HG03280 (cell line): ENCODE results near the gene LRRN3.
"Not testable (repeated sequence)": the region's sequence is repeated elsewhere in the genome, so short reads cannot be mapped to it uniquely, and the experiment has no call there.

Experiments used
- ATAC-seq: cut with Tn5 transposase; IDR thresholded peaks from one replicate; pipeline ENCODE4 v1.9.1; 2021; ENCODE audit warnings: mild to moderate bottlenecking, moderate library complexity; ENCODE audit not compliant: unreplicated experiment

Gene LRRN3

DNA sequence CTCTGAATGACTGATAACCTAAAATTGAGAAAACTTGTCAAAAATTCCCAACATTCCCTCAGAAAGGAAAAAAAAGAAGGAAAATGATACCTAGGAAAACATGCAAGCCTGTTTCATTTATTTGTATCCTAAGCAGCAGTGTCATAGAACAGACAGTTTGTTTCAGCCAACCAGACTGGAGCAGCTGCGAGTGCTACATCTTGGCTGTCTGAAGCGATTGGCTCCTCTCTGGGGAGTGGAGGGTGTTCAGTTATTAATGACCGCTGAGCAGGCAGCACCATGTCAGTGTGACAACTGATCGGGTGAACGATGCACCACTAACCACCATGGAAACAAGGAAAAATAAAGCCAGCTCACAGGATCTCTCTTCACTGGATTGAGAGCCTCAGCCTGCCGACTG, at the start of gene LRRN3:
Gene LRRN3 (plus strand): TSS at position 282 of the 400 bp plus-strand sequence. CDS start 31,646 bp downstream, outside the sequence.
- no peak for ATAC-seq

DNA sequence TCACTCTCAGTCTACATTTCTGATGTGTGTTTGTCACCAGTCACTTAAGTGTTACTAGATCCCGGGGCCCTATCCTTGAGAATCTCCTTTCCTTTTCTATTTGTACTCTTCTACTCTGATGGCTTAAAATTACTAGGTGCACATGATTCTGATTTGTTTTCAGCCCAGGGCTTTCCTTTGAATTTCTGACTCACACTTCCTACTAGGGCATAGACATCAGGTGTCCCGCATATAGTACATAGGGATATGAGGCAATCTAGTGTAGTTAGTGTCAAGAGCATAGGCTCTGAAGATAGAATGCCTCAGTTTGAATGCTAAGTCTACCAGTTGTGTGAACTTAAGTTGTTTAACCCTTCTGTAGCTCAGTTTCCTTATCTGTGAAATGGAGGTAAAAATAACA, 49.4 kb upstream of the LRRN3 start:
- ATAC-seq = no peak

DNA sequence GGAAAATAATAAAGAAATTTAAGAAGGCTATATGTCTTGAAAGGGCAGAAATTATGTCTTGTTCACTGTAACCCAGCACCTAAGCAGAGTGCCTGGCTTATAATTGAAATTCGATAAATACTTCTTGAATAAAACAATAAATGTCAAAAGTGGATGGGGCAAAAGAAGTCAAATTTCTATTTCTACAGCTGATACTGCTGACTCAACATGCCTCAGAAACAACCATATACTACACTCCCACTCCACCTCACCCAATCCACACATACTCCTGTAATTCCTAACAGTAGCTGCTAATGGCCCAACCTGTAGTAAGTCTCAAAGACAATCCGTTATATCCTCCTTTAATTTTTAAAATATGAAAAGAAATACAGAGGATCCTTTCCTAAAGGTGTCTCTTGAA, 48.1 kb upstream of the LRRN3 start:
- no peak for ATAC-seq

DNA sequence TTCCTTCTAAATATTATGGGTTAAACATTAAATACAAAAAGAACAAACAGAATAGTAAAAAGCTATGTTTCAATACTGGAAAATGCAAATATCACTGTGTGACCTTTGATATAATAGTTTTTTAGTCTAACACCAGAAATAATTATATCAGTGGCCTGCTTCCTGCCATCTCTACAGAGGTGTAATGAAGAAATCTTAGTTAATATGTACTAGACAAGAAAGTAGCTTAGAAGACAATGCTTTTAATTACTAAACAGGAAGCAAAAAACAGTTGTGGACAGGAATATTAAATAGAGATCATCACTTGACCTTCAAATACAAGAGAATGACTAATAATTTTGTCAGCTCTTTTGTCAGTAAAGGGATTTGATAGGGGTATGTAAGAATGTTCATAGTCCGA, 47.4 kb upstream of the LRRN3 start:
- no peak for ATAC-seq

DNA sequence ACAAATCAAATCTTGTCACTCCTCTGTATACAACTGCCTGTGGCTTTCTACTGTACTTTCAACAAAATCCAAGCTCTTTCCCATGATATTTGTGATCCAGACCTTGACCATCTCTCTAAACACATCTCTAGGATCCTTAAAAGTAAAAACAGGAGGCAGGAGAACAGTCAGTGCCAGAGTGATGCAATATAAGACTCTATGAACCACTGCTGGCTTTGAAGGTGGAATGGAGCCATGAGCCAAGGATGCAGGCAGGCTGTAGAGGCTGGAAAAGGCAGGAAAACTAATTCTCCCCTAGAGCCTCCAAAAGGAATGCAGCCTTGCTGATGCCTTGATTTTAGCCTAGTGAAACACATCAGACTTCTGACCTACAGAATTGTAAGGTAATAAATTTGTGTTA, 45.5 kb upstream of the LRRN3 start:
- no peak for ATAC-seq

DNA sequence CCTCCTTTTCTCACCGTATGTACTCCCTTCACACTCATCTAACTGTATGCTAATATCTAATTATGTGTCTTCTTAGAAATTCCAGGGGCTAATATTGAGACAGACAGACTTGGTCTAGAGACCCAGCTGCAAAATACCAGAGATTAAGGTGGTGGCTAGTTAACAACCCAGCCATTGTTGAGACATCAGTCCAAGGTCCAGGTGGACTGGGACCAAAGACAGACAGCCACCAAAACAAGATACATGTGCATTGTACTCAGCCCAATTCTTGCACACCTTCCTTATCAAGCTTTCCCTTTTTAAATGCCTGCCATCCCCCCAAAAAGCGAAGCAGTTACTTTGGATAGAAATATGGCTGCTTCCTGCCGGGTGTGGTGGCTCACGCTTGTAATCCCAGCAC, 43.3 kb upstream of the LRRN3 start:
- ATAC-seq = no peak

DNA sequence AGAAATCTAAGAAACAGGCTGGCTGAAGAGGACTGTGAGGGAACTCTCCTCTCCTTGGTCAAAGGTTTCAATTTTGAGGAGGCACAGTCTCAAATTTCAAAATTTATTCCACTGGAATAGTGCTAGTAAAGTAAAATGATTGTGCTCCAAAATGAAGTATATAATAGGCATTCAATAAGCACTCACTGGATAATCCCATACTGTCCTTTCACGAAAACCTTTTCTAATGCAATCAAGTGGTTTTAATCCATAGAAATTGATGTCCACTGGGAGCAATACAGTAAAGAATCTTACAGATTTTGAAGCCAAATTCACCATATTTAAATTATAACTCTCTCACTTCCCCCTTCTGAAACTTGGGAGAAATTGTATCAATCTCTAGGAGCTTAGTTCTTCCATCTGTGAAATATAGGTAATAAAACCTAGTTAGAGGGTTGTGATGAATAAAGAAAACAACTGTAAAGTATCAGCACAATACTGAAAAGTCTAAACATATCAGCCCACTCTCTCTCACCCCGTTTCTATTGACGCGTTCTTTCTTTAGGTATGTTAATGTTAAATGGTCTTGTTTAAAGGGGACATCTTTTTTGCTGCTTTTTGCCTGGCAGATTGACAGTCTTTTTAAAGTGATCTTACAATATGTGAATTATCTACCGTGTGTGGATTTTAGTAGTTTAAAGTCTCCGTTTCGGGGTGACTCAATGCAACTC, 40.8 kb upstream of the LRRN3 start:
- no peak for ATAC-seq

DNA sequence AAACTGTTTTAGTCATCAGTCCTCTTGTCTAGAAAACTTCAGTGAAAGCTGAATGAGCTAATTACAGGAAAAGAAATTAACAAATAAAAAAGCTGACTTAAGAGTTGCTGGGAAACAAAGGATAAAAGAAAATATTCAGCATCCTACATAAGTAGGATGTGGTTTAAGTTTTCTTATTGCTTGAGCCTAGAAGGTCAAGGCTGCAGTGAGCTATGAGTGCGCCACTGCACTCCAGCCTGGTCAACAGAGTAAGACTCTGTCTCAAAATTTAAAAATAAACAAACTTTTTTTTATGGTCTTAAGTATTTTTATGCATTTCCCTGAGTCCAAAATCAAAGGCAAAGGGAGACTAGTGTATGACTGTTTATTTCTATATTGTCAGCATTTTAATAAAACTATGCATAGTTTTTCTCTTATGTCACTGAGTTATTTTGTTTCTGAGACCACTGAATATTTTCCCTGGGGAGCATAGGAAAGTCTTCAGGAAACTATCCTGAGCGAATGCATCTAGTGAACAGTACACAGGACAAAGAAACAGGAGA, 40.0 kb upstream of the LRRN3 start:
- no peak for ATAC-seq

DNA sequence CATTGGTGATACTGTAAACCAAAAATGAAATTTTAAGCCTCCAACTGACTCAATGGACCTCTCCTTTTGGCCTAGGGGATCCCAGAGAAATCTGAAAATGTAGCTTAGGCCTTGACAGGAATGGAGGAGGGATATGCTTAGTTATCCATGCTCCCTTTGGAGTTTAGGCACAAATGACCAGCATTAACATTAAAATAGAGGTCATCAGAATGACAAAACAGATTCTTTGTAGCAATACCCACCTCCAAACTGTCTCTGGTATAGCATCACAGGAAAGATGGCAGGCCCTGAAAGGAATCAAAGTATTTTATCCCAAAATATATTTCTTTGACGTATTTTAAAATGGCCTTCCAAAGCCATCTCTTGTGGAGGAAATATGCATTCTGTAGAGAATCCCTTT, 39.1 kb upstream of the LRRN3 start:
- ATAC-seq = no peak

DNA sequence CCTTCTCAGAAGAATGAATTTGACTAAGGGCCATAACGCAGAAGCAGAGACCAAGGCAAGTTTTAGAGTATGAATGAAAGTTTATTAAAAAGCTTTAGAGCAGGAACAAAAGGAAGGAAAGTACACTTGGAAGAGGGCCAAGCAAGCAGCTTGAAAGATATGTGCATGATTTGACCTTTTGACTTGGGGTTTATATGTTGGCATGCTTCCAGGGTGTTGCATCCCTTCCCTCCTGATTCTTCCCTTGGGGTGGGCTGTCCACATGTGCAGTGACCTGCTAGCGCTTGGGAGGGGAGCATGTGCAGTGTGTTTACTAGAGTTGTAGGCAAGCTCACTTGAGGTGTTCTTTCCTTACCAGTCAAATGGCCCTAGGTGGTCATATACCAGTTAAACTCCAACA, 37.9 kb upstream of the LRRN3 start:
- ATAC-seq = no peak

DNA sequence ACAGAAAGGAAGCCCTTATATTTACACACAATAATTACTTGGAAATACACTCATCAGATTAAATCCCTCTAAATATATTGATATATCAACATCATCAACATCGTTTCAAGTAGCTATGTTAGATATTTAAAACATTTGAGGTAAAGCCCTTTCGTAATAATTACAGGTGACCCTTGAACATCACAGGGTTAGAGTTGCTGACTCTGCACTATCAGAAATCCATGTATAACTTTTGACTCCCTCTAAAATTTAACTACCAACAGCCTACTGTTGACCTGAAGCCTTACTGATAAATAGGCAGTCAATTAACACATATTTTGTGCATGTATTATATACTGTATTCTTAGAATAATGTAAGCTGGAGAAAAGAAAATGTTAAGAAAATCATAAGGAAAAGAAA, 34.6 kb upstream of the LRRN3 start:
- no peak for ATAC-seq

DNA sequence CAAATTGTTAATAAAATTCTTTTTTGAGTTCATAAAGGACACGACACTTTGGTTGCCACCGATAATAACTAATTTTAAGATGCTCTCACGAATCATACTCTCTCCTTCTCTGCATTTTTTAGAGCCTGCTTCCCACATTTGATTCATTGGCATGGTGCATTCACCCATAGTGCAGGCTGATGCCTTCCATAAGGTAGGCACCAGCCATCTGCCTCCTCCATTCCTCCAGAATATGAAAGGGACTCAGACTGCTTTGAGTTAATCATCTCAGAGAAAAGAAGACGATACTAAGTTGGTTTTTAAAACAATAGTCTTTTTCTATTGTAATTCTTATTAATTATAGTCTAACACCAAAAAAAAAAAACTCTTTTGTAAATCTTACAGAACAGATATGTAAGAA, 33.9 kb upstream of the LRRN3 start:
- ATAC-seq = no peak

DNA sequence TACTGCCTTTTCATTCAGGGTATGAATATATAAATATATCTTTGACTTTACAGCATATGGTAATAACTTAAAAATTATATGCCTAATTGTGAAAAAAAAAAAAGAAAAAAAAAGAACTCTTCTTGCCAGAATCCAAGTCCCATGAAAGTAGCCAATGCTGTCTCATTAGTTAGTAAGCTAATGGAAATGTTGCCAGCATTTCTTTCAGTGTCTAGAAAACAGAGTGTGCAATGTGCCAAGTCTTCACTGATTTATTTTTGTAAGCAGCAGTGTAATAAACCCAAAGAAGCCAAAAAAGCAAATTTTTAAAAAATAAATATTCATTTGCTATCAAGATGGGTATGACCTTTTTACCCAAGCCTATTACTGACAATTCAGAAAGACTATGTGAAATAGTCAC, 31.1 kb upstream of the LRRN3 start:
- ATAC-seq = no peak

DNA sequence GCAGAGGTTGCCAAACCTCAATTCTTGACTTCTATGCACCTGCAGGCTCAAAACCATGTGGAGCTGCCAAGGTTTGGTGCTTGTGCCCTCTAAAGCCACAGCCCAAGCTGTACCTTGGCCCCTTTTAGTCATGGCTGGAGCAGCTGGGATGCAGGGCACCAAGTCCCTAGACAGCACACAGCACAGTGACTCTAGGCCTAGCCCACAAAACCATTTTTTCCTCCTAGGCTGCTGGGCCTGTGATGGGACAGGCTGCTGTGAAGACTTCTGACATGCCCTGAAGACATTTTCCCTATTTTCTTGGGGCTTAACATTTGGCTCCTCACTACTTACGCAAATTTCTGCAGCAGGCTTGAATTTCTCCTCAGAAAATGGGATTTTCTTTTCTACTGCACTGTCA, 27.8 kb upstream of the LRRN3 start:
- no peak for ATAC-seq

DNA sequence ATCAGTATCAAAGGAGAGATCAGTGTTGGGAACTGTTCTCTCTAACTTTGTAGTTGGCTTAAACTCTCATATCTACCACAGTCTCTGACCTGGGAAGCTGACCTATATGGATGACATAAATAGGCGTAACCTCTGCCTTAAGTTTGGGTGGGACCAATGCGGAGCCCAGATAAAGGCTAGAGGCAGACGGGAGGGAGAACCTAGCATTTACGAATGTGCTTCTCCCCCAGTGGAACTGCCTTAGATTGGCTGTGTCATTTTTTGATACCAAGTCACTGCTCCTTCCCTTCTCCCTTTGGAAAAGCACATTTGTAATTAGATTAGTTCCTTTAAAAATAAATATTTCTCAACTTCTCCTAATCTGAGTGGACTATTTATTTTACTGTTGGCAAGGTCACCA, 23.7 kb upstream of the LRRN3 start:
- ATAC-seq = no peak

DNA sequence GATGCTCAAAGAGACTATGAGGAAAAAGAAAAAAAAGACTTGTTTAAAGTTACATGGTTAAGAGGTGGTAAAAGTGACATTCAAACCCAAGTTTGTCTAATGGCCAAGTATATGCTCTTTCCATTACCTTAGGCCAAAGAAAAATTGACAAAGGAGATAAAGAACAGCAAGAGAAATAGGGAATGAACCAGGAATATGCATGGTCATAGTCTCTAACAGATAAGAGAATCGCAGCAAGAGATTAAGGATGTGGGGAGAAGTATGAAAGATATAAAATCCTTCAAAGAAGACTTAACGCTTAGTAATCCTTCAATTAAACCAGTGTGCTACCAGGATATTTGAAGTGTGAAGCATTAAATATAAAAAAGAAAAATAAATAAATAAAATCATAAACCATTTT, 23.2 kb upstream of the LRRN3 start:
- no peak for ATAC-seq

DNA sequence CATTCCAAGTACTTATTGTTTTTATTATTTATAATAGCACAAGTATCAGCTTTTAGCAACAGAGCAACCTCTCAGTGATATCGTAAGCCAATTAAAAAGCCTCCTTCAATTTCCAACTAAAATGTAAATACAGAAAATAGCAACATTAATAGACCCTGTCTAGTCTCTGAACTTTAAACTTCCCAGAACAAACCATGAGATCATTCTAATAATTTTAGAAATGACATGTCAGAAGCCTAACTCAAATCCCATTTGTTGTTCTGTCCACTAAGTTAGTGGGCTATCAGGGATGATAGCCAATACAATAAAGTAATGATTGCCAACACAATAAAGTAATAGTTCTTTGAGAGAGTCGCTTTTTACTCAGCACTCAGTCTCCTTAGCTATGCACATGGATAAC, 22.3 kb upstream of the LRRN3 start:
- no peak for ATAC-seq

DNA sequence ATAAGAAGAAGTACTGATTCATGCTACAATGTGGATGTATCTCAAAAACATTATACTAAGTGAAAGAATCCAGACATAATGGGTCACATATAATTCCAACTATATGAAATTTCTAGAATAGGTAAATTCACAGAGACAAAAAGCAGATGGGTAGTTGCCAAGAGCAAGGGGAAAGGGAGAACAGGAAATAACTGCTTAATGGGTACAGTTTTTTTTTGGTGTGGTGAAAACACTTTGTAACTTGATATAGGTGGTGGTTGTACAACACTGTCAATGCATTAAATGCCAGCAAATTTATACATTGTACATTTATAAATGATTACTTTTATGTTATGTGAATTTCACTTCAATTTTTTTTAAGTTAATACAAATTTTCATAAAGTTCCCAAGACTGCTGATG, 19.4 kb upstream of the LRRN3 start:
- no peak for ATAC-seq

DNA sequence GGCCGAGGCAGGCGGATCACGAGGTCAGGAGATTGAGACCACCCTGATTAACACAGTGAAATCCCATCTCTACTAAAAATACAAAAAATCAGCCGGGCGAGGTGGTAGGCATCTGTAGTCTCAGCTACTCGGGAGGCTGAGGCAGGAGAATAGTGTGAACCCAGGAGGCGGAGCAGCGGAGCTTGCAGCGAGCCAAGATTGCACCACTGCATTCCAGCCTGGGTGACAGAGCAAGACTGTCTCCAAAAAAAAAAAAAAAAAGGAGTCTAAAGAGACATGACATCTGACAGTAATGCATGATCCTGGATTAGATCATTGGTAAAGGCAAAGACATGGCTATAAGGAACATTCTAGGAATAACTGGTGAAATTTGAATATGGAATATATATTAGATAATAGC, 18.3 kb upstream of the LRRN3 start:
- not testable (repeated sequence) for ATAC-seq

DNA sequence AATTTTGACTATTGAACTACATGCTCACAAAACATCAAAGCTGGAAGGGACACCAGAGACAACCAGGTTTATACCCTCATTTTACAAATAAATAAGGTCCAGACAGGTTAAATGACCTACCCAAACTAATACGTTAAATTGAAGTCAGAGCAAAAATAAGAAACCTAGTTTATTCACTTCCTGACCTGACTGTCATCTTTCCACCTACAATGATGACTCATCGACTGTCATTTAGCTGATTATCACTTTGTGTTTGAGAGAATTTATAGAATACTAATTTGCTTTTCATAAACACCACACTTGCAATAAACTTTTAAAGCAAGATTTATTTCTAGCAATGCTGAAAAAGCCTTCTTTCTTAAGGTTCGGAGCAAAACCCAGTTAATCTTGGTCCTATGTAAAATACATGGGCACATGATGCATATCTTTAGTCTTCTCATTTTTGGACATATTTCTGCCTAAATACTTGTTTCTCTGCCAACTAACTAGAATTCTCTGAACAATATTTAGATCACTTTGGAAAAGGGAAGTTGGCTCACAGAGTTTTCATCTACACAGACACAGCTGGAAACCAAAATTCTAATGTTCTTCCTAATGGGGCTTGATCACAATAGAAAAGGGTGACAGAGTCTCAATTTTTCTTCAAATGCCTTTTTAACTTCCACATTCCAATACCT, 16.7 kb upstream of the LRRN3 start:
- ATAC-seq = no peak

DNA sequence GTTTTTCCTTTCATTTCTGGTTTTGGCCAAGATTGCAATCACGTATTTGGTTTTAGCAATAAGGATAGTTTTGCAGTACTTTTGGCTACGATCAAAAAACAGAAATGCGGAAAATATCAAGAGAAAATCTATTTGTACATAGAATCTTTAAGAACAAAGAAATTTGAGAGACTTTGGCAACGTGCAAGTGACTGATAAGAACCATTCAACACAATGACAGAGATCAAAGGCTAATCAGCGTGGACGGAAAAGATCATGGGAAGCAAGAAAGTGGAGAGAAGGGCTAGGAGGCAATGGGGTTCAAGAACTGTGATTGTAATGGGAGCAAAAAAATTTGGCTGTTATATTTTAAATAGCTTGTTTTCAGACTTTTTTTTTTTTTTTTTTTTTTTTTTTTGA, 16.2 kb upstream of the LRRN3 start:
- no peak for ATAC-seq

DNA sequence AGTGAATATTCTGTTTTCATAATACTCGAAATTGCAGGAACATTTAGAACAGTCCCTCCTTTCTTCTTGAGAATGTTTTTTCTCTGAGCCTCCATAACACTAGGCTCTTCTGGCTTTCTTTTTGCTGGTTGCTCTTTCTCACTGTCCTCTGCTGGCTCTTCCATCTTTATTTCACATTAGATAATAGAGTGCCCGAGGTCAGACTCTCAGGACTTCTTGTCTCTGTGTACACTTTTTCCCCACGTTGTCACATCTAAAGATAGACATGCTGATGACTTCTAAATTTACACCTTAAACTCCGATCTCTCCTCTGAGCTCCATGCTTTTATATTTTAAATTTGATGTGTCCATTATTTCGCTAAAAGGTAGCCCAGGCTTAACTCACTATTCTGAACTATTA, 15.4 kb upstream of the LRRN3 start:
- no peak for ATAC-seq

DNA sequence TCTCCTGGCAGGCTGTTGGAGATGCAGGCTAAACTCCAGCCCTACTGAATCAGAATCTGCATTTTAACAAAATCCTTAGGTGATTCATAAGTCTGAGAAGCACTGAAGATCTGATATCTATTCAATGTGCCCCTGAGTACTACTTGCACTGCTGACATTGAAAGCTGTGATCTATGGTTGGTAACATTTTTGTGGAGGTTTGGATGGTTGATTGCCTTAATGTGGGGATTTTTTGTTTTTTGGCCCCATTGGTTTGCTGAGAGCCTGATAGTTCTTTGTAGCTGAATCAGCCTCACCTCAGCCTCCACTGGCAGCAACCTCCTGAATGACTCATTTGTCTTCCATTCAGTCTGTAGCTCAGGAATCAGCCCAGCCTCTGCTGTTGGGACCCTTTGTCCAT, 14.7 kb upstream of the LRRN3 start:
- no peak for ATAC-seq
